SKM-1 treated with dmso at 0.1 percent for 144 hours (cell line): ENCODE data around the gene CDH8.

ENCODE experiments used
- DNase-seq: peaks from one replicate; lab custom pipeline; 2025; ENCODE audit not compliant: unreplicated experiment; lab: John Stamatoyannopoulos, UW

CDH8 gene

GRCh38 chr16:62036101-62036801 lies at the start of gene CDH8:
Gene CDH8 (minus strand): TSS chr16:62036438. CDS start chr16:62021403, 15,035 bp downstream.
- no peak for DNase-seq

GRCh38 chr16:62079236-62079635 lies 43.0 kb upstream of the CDH8 start:
- no peak for DNase-seq

GRCh38 chr16:62077998-62078397 lies 41.8 kb upstream of the CDH8 start:
- DNase-seq = peak; percentile 5

- no peak for DNase-seq
Measured at GRCh38 chr16:62076886-62077285, 40.6 kb upstream of the CDH8 start.

- DNase-seq = no peak
Measured at GRCh38 chr16:62068747-62069146, 32.5 kb upstream of the CDH8 start.

- DNase-seq = no peak
Measured at GRCh38 chr16:62067981-62068380, 31.7 kb upstream of the CDH8 start.

- DNase-seq = no peak
Measured at GRCh38 chr16:62067182-62067581, 30.9 kb upstream of the CDH8 start.

GRCh38 chr16:62066747-62067146 lies 30.5 kb upstream of the CDH8 start:
- DNase-seq = no peak

GRCh38 chr16:62064173-62064572 lies 27.9 kb upstream of the CDH8 start:
- no peak for DNase-seq

GRCh38 chr16:62060089-62060488 lies 23.9 kb upstream of the CDH8 start:
- no peak for DNase-seq

- no peak for DNase-seq
Measured at GRCh38 chr16:62059527-62059926, 23.3 kb upstream of the CDH8 start.

- DNase-seq = no peak
Measured at GRCh38 chr16:62058412-62058811, 22.2 kb upstream of the CDH8 start.

- no peak for DNase-seq
Measured at GRCh38 chr16:62051942-62052341, 15.7 kb upstream of the CDH8 start.

GRCh38 chr16:62050793-62051192 lies 14.6 kb upstream of the CDH8 start:
- no peak for DNase-seq

- DNase-seq = no peak
Measured at GRCh38 chr16:62046801-62047200, 10.6 kb upstream of the CDH8 start.

GRCh38 chr16:62041401-62041800 lies 5.2 kb upstream of the CDH8 start:
- peak; percentile 34 for DNase-seq

- DNase-seq = no peak
Measured at GRCh38 chr16:62038646-62039045, 2.4 kb upstream of the CDH8 start.

- DNase-seq = no peak
Measured at GRCh38 chr16:62038225-62038624, 2.0 kb upstream of the CDH8 start.

GRCh38 chr16:62036802-62037135 lies 531 bp upstream of the CDH8 start:
- DNase-seq = no peak

- no peak for DNase-seq
Measured at GRCh38 chr16:62035115-62036092, 834 bp downstream of the CDH8 start.

GRCh38 chr16:62034231-62035114 lies 1.8 kb downstream of the CDH8 start:
- DNase-seq = no peak
